Prostate gland (tissue), 2 donors: ENCODE measurements around the gene POLR1E.
"Not testable (repeated sequence)": the region's sequence is repeated elsewhere in the genome, so short reads cannot be mapped to it uniquely, and the experiment has no call there.

Experiments
- CTCF ChIP-seq, 4 experiments: fragments of 200-600 bp in 2 of 4; fragments of 450-650 bp in 2 of 4; sonication (generic) in 2 of 4; IDR thresholded peaks; 1 replicate in 3 of 4; 2 replicates in 1 of 4; pipeline ENCODE4 v1.5.1; 2016 to 2019; ENCODE audit warnings: antibody characterized with exemption in 4 of 4, mild to moderate bottlenecking in 2 of 4, moderate library complexity in 2 of 4
- POLR2A ChIP-seq: fragments of 450-650 bp; IDR thresholded peaks from one replicate; pipeline ENCODE4 v1.6.1; 2016; ENCODE audit warnings: antibody characterized with exemption, mild to moderate bottlenecking

- TF ChIP-seq POLR2A; CTCF (IDR thresholded peaks at IDR 0.05): not testable (repeated sequence)
These were observed 28.7 kb downstream of the POLR1E start for GRCh38 chr9:37514415-37514814.
